ENCODE results near the gene ELOVL4. TPM values are rescaled to one million over a fixed set of nuclear protein-coding genes. Genes with fewer than 3 reads are reported as not detected.

The ELOVL4 gene
- total and polyA plus RNA-seq, 9 donors = 1.1 to 3.1 (median 1.8) TPM

- no peak for DNase-seq
- no peaks in the 10 kb centered on the region for H3K36me3 ChIP-seq
- H3K9me3 ChIP-seq = no peaks in the 10 kb centered on the region
- H3K4me1 ChIP-seq (ENCODE audit: insufficient read depth) = no peaks in the 10 kb centered on the region
- H3K4me3 ChIP-seq = no peak overlapping the region
- no peaks in the 10 kb centered on the region for H3K27me3 ChIP-seq
- 3 to 11% (median 7%) methylated on average over 1 of the region's 1 CpG for WGBS, 3 donors
- TF ChIP-seq POLR2A (IDR thresholded peaks at IDR 0.05) = no peak
- no peak for TF ChIP-seq EP300 (IDR thresholded peaks at IDR 0.05)
- no peak for TF ChIP-seq CTCF (IDR thresholded peaks at IDR 0.05)
- intact Hi-C loops (cut with DNase I) = no loop called here
- no peak overlapping the region for H3K27ac ChIP-seq
Observed at GRCh38 chr6:79894939-79895338, 52.4 kb downstream of the ELOVL4 start.

- intact Hi-C loops (cut with DNase I) = no loop called here
- TF ChIP-seq EP300 (IDR thresholded peaks at IDR 0.05) (no peak), CTCF (IDR thresholded peaks at IDR 0.05) (no peak), POLR2A (IDR thresholded peaks at IDR 0.05) (no peak)
- Histone ChIP-seq H3K4me1 (ENCODE audit: insufficient read depth) (no peaks in the 10 kb centered on the region), H3K9me3 (no peaks in the 10 kb centered on the region), H3K36me3 (no peaks in the 10 kb centered on the region), H3K27me3 (no peaks in the 10 kb centered on the region), H3K4me3 (no peak overlapping the region), H3K27ac (no peak overlapping the region)
- WGBS, 3 donors = 47 to 70% (median 49%) methylated on average over 3 of the region's 3 CpGs
- no peak for DNase-seq
Observed at GRCh38 chr6:79888587-79888986, 58.8 kb downstream of the ELOVL4 start.

GRCh38 chr6:79878142-79878748 is 69.1 kb downstream of the ELOVL4 start:
- Histone ChIP-seq H3K27ac (no peak overlapping the region), H3K27me3 (no peaks in the 10 kb centered on the region), H3K9me3 (no peaks in the 10 kb centered on the region), H3K4me1 (ENCODE audit: insufficient read depth) (no peaks in the 10 kb centered on the region), H3K4me3 (no peak overlapping the region), H3K36me3 (no peaks in the 10 kb centered on the region)
- 83 to 85% (median 83%) methylated on average over 6 of the region's 6 CpGs for WGBS, 3 donors
- intact Hi-C loops (cut with DNase I) = no loop called here
- TF ChIP-seq EP300 (IDR thresholded peaks at IDR 0.05) = no peak
- TF ChIP-seq POLR2A (IDR thresholded peaks at IDR 0.05) = no peak
- no peak for TF ChIP-seq CTCF (IDR thresholded peaks at IDR 0.05)
- DNase-seq = no peak

- H3K27ac ChIP-seq = no peak overlapping the region
- no peaks in the 10 kb centered on the region for H3K27me3 ChIP-seq
- intact Hi-C loops (cut with DNase I) = no loop called here
- peaks cover 1% of the 10 kb centered on the region for H3K4me1 ChIP-seq (ENCODE audit: insufficient read depth)
- 79 to 87% (median 84%) methylated on average over 5 of the region's 5 CpGs for WGBS, 3 donors
- no peaks in the 10 kb centered on the region for H3K36me3 ChIP-seq
- H3K4me3 ChIP-seq = no peak overlapping the region
- DNase-seq = no peak
- TF ChIP-seq POLR2A (IDR thresholded peaks at IDR 0.05) (no peak), CTCF (IDR thresholded peaks at IDR 0.05) (no peak), EP300 (IDR thresholded peaks at IDR 0.05) (no peak)
- H3K9me3 ChIP-seq = no peaks in the 10 kb centered on the region
Observed at GRCh38 chr6:79874531-79875134, 72.7 kb downstream of the ELOVL4 start.
